Adipocyte (in vitro differentiated cells): Measurements from ENCODE around the gene THAP7.
"Not testable (repeated sequence)": the region's sequence is repeated elsewhere in the genome, so short reads cannot be mapped to it uniquely, and the experiment has no call there.

Experiments
- DNase-seq: peaks from one replicate; pipeline ENCODE4 v3.0.0-alpha.2; 2015; ENCODE audit warnings: low read depth
- H3K27me3 ChIP-seq: replicated peaks from 2 replicates; pipeline ENCODE4 v1.7.0; 2013; ENCODE audit warnings: mild to moderate bottlenecking, low read length, moderate library complexity; ENCODE audit not compliant: control insufficient read depth, insufficient read depth
- H3K36me3 ChIP-seq: 2 replicates; pipeline ENCODE4 v1.7.0; 2013; ENCODE audit warnings: low read length, mild to moderate bottlenecking, moderate library complexity; ENCODE audit not compliant: control insufficient read depth, insufficient read depth, severe bottlenecking
- H3K4me1 ChIP-seq: 2 replicates; pipeline ENCODE4 v1.7.0; 2013; ENCODE audit warnings: mild to moderate bottlenecking, low read length, moderate library complexity; ENCODE audit not compliant: control insufficient read depth, insufficient read depth
- H3K4me3 ChIP-seq: 2 replicates; pipeline ENCODE4 v1.7.0; 2013; ENCODE audit warnings: mild to moderate bottlenecking, low read length, moderate library complexity
- H3K9ac ChIP-seq: 2 replicates; pipeline ENCODE4 v1.7.0; 2013; ENCODE audit warnings: mild to moderate bottlenecking, low read length, moderate library complexity
- H3K9me3 ChIP-seq: 2 replicates; pipeline ENCODE4 v1.7.0; 2013; ENCODE audit warnings: mild to moderate bottlenecking, low read length, moderate library complexity; ENCODE audit not compliant: control insufficient read depth

The THAP7 gene

DNA sequence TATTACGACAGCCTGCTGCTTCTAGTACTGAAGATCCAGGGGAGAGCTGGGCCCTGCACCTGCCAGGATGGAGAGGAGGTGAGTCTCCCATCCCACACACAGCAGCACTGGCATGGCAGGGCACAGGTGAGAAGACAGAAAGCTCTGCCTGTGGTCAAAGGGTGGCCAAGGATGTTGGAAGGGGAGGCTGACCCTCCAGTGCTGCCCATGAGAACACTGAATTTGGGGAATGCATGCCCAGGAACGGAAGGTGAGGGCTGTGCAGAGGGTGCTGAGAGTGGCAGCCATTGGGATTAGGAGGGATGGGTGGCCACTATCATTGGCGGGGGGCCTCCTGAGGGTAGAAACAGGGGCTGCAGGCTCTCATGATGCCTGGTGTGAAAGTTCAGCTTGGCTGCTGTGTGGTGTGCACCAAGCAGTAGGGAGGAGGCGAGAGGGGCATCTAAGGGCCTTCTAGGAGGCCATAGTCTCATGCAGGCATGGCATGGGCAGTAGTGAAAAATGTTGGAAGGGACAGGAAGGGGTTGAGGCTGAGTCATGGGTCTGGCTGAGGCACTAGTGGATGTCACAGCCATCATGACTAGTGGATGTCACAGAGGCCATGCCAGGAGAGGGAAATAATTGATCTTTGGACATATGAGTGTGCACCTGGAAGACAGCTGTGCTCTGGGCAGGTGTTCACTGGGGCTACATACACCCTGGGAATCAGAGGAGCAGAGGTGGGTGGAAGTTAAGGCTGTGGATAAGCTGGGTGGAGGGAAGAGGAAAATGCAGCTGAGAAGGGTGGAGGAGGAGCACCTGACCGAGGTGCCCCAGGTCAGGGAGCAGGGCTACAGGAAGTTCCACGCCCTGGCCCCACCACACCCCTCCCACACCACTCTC lies 41.3 kb upstream of the THAP7 start:
- Histone ChIP-seq H3K9me3 (no peaks in the 10 kb centered on the region), H3K4me3 (no peak overlapping the region), H3K36me3 (no peaks in the 10 kb centered on the region), H3K9ac (no peak overlapping the region), H3K27me3 (peaks cover 3% of the 10 kb centered on the region), H3K4me1 (peaks cover 25% of the 10 kb centered on the region)
- no peak for DNase-seq

DNA sequence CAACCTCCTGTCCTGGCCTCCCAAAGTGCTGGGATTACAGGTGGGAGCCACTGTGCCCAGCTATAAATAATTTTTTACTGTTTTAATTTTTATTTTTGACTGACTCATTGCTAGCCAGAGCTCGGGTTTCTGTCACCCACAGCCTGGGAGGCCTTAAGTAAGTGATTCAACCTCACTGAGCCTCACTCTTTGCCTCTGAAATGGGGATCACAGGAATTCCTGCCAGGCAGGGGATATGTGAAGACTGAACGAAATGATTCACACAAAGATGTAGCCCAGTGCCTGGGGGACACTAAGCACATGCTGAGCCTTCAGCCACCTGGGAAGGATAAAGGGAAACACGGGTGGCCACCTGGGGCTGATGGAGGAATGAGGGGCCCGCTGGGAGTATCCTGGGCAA lies 40.0 kb upstream of the THAP7 start:
- Histone ChIP-seq H3K36me3 (no peaks in the 10 kb centered on the region), H3K9me3 (no peaks in the 10 kb centered on the region), H3K27me3 (no peaks in the 10 kb centered on the region), H3K9ac (no peak overlapping the region), H3K4me3 (no peak overlapping the region), H3K4me1 (peaks cover 34% of the 10 kb centered on the region)
- DNase-seq, result peak; percentile 57

DNA sequence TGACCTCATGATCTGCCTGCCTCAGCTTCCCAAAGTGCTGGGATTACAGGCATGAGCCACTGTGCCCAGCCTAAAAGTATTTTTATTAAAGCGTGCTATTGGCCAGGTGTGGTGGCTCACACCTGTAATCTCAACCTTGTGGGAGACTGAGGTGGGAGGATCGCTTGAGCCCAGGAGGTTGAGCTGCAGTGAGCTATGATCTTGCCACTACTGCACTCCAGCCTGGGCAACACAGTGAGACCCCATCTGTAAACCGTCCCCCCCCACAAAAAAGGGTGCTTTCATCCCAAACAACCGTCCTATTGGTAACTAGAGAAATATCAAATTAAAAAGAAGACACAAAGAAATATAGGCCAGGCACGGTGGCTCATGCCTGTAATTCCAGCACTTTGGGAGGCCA lies 37.2 kb upstream of the THAP7 start:
- peaks cover 31% of the 10 kb centered on the region for H3K4me1 ChIP-seq
- not testable (repeated sequence) for H3K36me3 ChIP-seq, H3K27me3 ChIP-seq, H3K4me3 ChIP-seq, H3K9ac ChIP-seq, H3K9me3 ChIP-seq, DNase-seq

DNA sequence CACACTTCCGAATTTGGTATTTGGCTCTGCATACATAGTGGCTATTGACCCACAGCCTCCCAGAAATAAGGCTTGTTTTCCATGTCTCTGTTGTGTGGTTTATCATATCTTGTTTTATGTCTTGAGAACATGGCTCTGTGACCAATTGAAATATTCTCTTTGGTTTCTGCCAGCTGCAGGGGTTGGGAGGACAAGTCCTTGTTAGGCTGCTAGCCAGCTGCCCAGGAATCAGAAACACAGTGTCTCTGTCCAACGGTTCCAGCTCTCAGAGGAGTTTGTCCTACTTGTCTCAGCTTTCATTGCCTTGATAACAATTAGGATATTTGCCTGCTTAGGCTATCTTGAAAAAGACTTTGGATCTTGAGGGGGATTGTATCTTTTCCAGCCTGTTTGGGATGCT lies 36.5 kb upstream of the THAP7 start:
- Histone ChIP-seq H3K9ac (peak overlapping the region; percentile 47), H3K9me3 (no peaks in the 10 kb centered on the region), H3K4me1 (peaks cover 31% of the 10 kb centered on the region), H3K27me3 (no peaks in the 10 kb centered on the region), H3K36me3 (no peaks in the 10 kb centered on the region), H3K4me3 (no peak overlapping the region)
- peak; percentile 69 for DNase-seq

DNA sequence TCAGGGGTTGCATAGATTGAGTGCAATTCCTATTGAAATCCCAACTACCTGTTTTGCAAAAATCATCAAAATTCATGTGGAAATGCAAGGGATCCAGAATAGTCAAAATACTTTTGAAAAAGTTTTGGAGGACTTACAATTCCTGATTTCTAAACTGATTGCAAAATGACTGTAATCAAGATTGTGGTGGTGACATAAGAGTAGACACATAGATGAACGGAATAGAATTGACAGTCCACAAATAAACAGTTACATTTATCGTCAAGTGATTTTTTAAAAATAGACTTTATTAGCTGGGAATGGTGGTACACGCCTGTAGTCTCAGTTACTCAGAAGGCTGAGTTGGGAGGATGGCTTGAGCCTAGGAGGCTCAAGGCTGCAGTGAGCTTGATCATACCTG lies 33.1 kb upstream of the THAP7 start:
- Histone ChIP-seq H3K4me1 (peaks cover 44% of the 10 kb centered on the region), H3K9me3 (no peaks in the 10 kb centered on the region), H3K4me3 (no peak overlapping the region), H3K27me3 (peaks cover 18% of the 10 kb centered on the region), H3K9ac (no peak overlapping the region), H3K36me3 (no peaks in the 10 kb centered on the region)
- DNase-seq, result no peak

DNA sequence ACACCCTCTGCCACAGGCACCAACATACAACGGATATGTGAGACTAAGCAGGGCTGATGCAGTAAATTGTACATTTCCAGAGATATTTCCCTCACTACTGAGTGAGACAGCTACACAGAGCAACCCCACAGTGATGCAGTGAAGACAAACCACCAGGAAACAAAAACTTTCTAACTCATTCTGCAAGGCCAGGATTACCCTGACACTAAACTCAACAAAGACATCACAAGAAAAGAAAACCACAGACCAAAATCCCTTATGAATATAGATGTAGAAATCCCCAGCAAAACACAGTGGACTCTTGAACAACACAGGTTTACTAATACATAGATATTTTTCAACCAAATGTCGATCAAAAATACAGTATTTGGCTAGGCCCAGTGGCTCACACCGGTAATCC lies 32.0 kb upstream of the THAP7 start:
- no peak for DNase-seq
- H3K9me3 ChIP-seq, result no peaks in the 10 kb centered on the region
- peaks cover 26% of the 10 kb centered on the region for H3K27me3 ChIP-seq
- peaks cover 44% of the 10 kb centered on the region for H3K4me1 ChIP-seq
- H3K9ac ChIP-seq, result no peak overlapping the region
- H3K4me3 ChIP-seq, result no peak overlapping the region
- H3K36me3 ChIP-seq, result no peaks in the 10 kb centered on the region

DNA sequence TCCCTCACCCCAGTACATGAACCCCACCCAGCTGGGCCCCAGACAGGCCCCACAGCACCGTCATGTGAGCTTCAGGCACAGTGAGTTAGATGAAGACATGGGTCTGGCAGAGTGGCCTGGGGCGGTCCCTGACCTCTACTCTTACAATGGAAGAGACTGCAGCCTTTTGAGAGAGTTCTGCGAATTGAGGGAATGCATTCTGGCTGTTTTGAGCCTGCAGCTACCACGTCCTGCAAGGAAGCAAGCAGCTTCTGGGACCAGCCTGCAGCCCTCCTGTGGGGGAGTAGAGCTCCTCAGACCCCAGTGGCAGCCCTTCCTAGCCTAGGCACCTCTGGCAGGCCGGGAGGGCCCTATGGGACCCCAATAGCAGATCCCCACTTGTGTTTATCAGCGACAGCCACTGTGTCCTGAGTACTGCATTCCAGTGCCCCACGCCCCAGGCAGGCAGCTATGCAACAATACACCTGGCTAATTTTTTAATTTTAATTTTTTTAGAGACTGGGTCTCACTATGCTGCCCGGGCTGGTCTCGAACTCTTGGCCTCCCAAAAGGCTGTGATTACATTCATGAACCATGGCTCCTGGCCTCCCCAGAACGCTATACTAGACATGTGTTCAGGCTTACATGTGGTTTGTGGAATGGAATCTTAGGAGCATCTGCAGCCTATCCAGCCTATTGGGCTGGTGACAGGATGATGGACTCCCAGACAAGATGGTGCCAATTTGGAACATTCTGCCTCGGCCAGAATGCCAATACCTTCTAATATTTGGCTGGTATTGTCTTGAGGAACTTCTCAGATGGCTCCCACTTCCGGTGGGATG lies 31.2 kb upstream of the THAP7 start:
- no peak for DNase-seq
- peak overlapping the region; percentile 26 for H3K4me3 ChIP-seq
- no peaks in the 10 kb centered on the region for H3K36me3 ChIP-seq
- no peak overlapping the region for H3K9ac ChIP-seq
- no peaks in the 10 kb centered on the region for H3K9me3 ChIP-seq
- peaks cover 37% of the 10 kb centered on the region for H3K4me1 ChIP-seq
- peaks cover 30% of the 10 kb centered on the region for H3K27me3 ChIP-seq

DNA sequence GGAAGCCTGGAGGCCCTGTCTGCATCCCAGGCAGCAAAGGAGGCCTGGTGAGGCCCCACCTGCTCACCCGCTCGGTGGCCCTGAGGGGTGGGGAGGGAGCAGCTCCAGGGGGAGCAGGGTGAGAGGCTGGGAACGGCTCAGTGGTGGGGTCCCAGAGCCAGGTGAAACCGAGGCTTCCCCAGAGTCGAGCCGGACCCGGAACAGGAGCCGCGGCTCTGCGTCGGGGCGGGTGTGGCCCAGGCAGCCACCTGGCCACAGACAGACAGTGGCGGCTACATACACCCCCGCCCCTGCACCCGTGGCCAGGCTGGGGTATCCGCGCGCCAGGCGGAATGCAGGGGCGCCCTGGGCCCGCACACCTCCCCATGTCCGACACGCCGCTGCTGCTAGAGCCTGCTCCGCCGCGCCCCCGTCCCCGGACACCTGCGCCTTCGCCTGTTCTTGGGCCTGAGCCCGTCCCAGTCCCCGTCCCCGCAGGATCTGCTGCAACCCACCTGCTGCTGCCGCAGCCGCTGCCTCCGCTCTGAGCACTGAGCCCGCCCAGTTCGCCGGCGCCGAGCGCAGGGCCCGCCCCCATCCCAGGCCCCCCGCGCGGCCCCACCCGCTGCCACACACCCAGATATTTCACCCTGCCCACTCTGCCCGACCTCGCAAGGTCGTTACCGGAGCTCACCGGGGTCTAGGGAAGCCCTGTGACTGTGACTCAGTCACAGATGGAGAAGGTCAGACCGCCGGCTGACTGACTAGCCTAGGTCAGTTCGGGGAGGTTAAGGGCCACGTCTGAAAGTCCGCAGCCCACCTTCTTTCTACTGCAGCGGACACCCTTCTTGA lies 30.3 kb upstream of the THAP7 start, which contains the start of gene SLC7A4:
Gene SLC7A4 (minus strand): TSS at position 525 of the 831 bp plus-strand sequence. CDS start 749 bp downstream, outside the sequence.
- H3K9ac ChIP-seq, result no peak within 1 kb of the TSS
- DNase-seq, result no peak
- H3K4me3 ChIP-seq, result peak within 1 kb of the TSS; percentile 26
- no peaks in the 10 kb centered on the region for H3K36me3 ChIP-seq
- H3K4me1 ChIP-seq, result peaks cover 30% of the 10 kb centered on the region
- peaks cover 37% of the 10 kb centered on the region for H3K27me3 ChIP-seq
- H3K9me3 ChIP-seq, result no peaks in the 10 kb centered on the region

DNA sequence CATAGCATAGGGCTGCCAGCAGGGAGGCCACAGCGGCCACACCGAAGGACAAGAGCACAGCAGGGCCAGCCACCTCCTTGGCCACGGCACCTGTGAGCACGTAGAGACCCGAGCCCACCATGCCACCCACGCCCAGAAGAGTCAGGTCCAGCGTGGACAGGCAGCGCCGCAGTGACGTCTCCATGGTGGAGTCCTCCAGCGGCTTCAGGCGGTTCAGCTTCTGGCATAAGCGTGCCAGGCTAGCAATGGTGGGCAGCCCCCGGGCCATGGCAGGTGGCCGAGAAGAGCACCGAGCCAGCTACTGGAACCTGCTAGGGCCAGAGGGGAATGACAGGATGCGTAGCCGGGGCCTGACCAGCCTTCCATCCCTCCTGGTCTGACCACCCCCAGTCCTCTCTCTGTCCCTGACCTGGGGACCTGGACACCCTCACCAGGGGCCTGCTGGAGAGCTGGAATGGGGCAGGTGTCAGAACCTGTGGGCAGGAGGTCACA lies 29.7 kb upstream of the THAP7 start:
- DNase-seq, result no peak
- H3K9ac ChIP-seq, result no peak overlapping the region
- H3K9me3 ChIP-seq, result no peaks in the 10 kb centered on the region
- H3K4me1 ChIP-seq, result peaks cover 29% of the 10 kb centered on the region
- no peaks in the 10 kb centered on the region for H3K36me3 ChIP-seq
- no peak overlapping the region for H3K4me3 ChIP-seq
- H3K27me3 ChIP-seq, result peaks cover 38% of the 10 kb centered on the region

DNA sequence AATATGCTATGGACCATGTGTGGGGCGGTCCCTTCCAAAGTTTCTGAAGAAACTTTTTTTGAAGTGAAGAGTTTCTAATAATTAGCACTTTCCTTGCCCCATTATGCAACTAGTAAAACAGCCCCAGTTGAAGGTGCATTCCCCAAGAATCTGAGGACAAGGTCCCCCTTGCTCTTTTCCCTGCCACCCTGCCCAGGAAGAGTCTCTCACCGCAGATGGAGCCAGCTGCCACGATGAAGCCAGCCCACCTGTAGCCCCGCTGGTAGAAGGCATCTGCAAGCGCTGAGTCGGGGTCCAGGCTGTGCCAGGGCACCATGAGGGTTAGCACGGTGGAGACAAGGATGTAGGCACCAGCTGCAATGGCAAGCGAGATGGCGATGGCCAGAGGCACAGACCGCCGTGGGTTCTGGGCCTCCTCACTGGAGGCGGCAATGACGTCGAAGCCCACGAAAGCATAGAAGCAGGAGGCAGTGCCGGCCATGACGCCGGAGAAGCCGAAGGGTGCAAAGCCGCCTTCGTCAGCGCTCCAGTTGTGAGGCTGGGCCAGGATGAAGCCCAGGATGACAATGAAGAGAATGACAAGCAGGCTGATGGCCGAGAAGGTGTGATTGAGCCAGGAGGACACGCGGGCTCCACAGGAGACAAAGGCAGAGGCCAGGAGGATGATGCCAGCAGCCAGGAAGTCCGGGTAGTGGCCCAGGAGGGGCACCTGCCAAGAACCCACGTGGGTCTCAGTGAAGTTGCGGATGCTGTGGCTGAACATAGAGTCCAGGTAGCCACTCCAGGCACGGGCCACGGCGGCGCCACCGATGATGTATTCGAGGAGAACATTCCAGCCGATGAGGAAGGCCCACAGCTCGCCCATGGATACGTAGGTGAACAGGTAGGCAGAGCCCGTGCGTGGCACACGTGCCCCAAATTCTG lies 29.0 kb upstream of the THAP7 start:
- no peak for DNase-seq
- Histone ChIP-seq H3K27me3 (peaks cover 43% of the 10 kb centered on the region), H3K4me1 (peaks cover 29% of the 10 kb centered on the region), H3K9me3 (no peaks in the 10 kb centered on the region), H3K9ac (no peak overlapping the region), H3K4me3 (no peak overlapping the region), H3K36me3 (no peaks in the 10 kb centered on the region)
